HCT116 (cell line): Measurements from ENCODE around the gene UBE2E2. TPM values are rescaled to one million over a fixed set of nuclear protein-coding genes. Genes with fewer than 3 reads are reported as not detected.

Source experiments
- ATAC-seq: fragments of 200-7000 bp; cut with Tn5 transposase; 2 replicates; pipeline ENCODE4 v1.9.1; 2020; ENCODE audit warnings: mild to moderate bottlenecking, moderate library complexity
- BruUV-seq: library from RNA; stranded (reverse); fragments of 400-500 nt; replicated peaks from 2 replicates; lab custom pipeline; 2021; lab: Mats Ljungman, UMichigan
- CTCF ChIA-PET: fragments of 300-600 bp; sonication (Branson Sonifier 250); formaldehyde crosslinking; loops from one replicate; lab custom pipeline; 2021; ENCODE audit warnings: antibody characterized with exemption; lab: Charles Lee
- POLR2A ChIA-PET: fragments of 300-600, 350-600 bp; sonication (Branson Sonifier 250); formaldehyde crosslinking; loops from one replicate; lab custom pipeline; 2021; ENCODE audit warnings: antibody characterized with exemption; lab: Charles Lee
- RAD21 ChIA-PET, 2 experiments: fragments of 300-600 bp; sonication (Branson Sonifier 250); formaldehyde crosslinking; loops; one replicate each; lab custom pipeline; 2023; ENCODE audit warnings: low total read pairs in 2 of 2; ENCODE audit not compliant: uncharacterized antibody in 2 of 2, unreplicated experiment in 2 of 2, low non-redundant PET in 1 of 2; lab: Charles Lee
- DNase-seq: peaks from one replicate; pipeline ENCODE4 v3.0.0-alpha.2; 2010; ENCODE audit warnings: low read depth, low spot score
- H2AFZ ChIP-seq: fragments of 200-600 bp; shearing (Covaris generic), sonication (generic); 2 replicates; pipeline ENCODE4 v1.6.1; 2017; ENCODE audit warnings: low read depth, mixed run types, mixed read lengths, antibody characterized with exemption, low read length; ENCODE audit not compliant: poor library complexity, severe bottlenecking
- H3K27ac ChIP-seq: 2 replicates; pipeline ENCODE4 v1.5.1; 2012; ENCODE audit warnings: low read depth, low read length
- H3K27me3 ChIP-seq: fragments of 200-600 bp; sonication (generic); 2 replicates; pipeline ENCODE4 v1.6.1; 2016; ENCODE audit warnings: mixed run types, low read length, mixed read lengths; ENCODE audit not compliant: insufficient read depth
- H3K36me3 ChIP-seq, 2 experiments: fragments of 200-500 bp in 1 of 2; fragments of 200-600 bp in 1 of 2; sonication (Bioruptor generic) in 1 of 2; sonication (generic) in 1 of 2; 2 replicates each; pipeline versions ENCODE4 v1.5.1 to v1.6.1; 2014 to 2016; ENCODE audit warnings: low read length in 2 of 2, inconsistent platforms in 1 of 2, mixed read lengths in 1 of 2, mixed run types in 1 of 2; ENCODE audit not compliant: insufficient read depth in 2 of 2, control insufficient read depth in 1 of 2
- H3K4me1 ChIP-seq, 2 experiments: fragments of 200-600 bp in 1 of 2; sonication (generic) in 1 of 2; 2 replicates each; pipeline versions ENCODE4 v1.5.1 to v1.6.1; 2012 to 2017; ENCODE audit warnings: low read length in 2 of 2, inconsistent platforms in 1 of 2, mild to moderate bottlenecking in 1 of 2, mixed read lengths in 1 of 2, mixed run types in 1 of 2, moderate library complexity in 1 of 2; ENCODE audit not compliant: insufficient read depth in 2 of 2, control insufficient read depth in 1 of 2
- H3K4me2 ChIP-seq: fragments of 200-600 bp; sonication (generic); 2 replicates; pipeline ENCODE4 v1.6.1; 2017; ENCODE audit warnings: mixed run types, low read length, mixed read lengths
- H3K4me3 ChIP-seq, 2 experiments: fragments of 200-600 bp in 1 of 2; sonication (generic) in 1 of 2; replicated peaks in 1 of 2; 2 replicates each; pipeline ENCODE4 v1.5.1; 2011 to 2016; ENCODE audit warnings: low read length in 2 of 2, control low read depth in 1 of 2, low read depth in 1 of 2, mild to moderate bottlenecking in 1 of 2, mixed read lengths in 1 of 2, mixed run types in 1 of 2
- H3K79me2 ChIP-seq: fragments of 200-600 bp; sonication (generic); 2 replicates; pipeline ENCODE4 v1.6.1; 2017; ENCODE audit warnings: mild to moderate bottlenecking, mixed run types, low read length, moderate library complexity, mixed read lengths; ENCODE audit not compliant: insufficient read depth
- H3K9ac ChIP-seq: fragments of 200-600 bp; sonication (generic); 2 replicates; pipeline ENCODE4 v1.6.1; 2016; ENCODE audit warnings: low read length, mixed read lengths
- H3K9me2 ChIP-seq: fragments of 200-600 bp; sonication (generic), shearing (Covaris generic); 2 replicates; pipeline ENCODE4 v1.6.1; 2017; ENCODE audit warnings: mixed run types, mild to moderate bottlenecking, moderate library complexity; ENCODE audit not compliant: insufficient read depth
- H3K9me3 ChIP-seq, 2 experiments: fragments of 200-500 bp in 1 of 2; fragments of 200-600 bp in 1 of 2; sonication (Bioruptor generic) in 1 of 2; sonication (generic) in 1 of 2; 2 replicates each; pipeline ENCODE4 v1.6.1; 2014 to 2017; ENCODE audit warnings: low read length in 2 of 2, mixed read lengths in 2 of 2, inconsistent platforms in 1 of 2, low read depth in 1 of 2, mild to moderate bottlenecking in 1 of 2, mixed run types in 1 of 2, moderate library complexity in 1 of 2; ENCODE audit not compliant: control insufficient read depth in 1 of 2, insufficient read depth in 1 of 2
- H4K20me1 ChIP-seq: fragments of 200-600 bp; sonication (generic), shearing (Covaris generic); 2 replicates; pipeline ENCODE4 v1.6.1; 2017; ENCODE audit warnings: mixed run types, mild to moderate bottlenecking, moderate library complexity; ENCODE audit not compliant: insufficient read depth
- CBX3 ChIP-seq: IDR thresholded peaks from 2 replicates; pipeline ENCODE4 v1.6.1; 2012; ENCODE audit warnings: low read depth
- CEBPB ChIP-seq: IDR thresholded peaks from 2 replicates; pipeline ENCODE4 v1.6.1; 2012; ENCODE audit warnings: low read depth
- EGR1 ChIP-seq: IDR thresholded peaks from 2 replicates; pipeline ENCODE4 v1.6.1; 2012; ENCODE audit warnings: low read depth
- EZH2 ChIP-seq: fragments of 200-600 bp; sonication (generic); IDR thresholded peaks from 2 replicates; pipeline ENCODE4 v1.6.1; 2017; ENCODE audit warnings: antibody characterized with exemption, mixed run types
- EZH2phosphoT487 ChIP-seq: fragments of 200-600 bp; IDR thresholded peaks from 2 replicates; pipeline ENCODE4 v1.6.1; 2018; ENCODE audit warnings: antibody characterized with exemption, borderline replicate concordance
- FOSL1 ChIP-seq: IDR thresholded peaks from 2 replicates; pipeline ENCODE4 v1.6.1; 2012; ENCODE audit warnings: low read depth
- MAX ChIP-seq: IDR thresholded peaks from 2 replicates; pipeline ENCODE4 v1.6.1; 2012
- POLR2AphosphoS5 ChIP-seq: IDR thresholded peaks from 2 replicates; pipeline ENCODE4 v1.6.1; 2011; ENCODE audit warnings: mild to moderate bottlenecking, low read depth, low read length, moderate library complexity
- RAD21 ChIP-seq: IDR thresholded peaks from 2 replicates; pipeline ENCODE4 v1.6.1; 2012; ENCODE audit warnings: low read depth, mild to moderate bottlenecking
- SIN3A ChIP-seq: IDR thresholded peaks from 2 replicates; pipeline ENCODE4 v1.6.1; 2012; ENCODE audit warnings: low read depth
- TCF7L2 ChIP-seq: IDR thresholded peaks from 2 replicates; pipeline ENCODE4 v1.7.0; 2011; ENCODE audit warnings: borderline replicate concordance, inconsistent platforms; ENCODE audit not compliant: insufficient read depth, insufficient read length; ENCODE audit errors: extremely low read depth
- YY1 ChIP-seq: IDR thresholded peaks from 2 replicates; pipeline ENCODE4 v1.6.1; 2011; ENCODE audit warnings: low read length, low read depth, moderate library complexity, mild to moderate bottlenecking; ENCODE audit not compliant: insufficient replicate concordance; ENCODE audit errors: extremely low read depth
- ZFX ChIP-seq: fragments of 450-650 bp; IDR thresholded peaks from 2 replicates; pipeline ENCODE4 v1.6.1; 2017
- ZNF274 ChIP-seq: fragments of 200-500 bp; sonication (Bioruptor generic); IDR thresholded peaks from 2 replicates; pipeline ENCODE4 v1.6.1; 2014; ENCODE audit warnings: mild to moderate bottlenecking, low read depth, low read length, inconsistent platforms
- intact Hi-C: fragments of 100-400 bp; cut with micrococcal nuclease; formaldehyde crosslinking; loops from 2 replicates; pipeline ENCODE4 v1.10.0; 2022
- total RNA-seq: library from RNA; stranded (reverse); gene quantifications from one replicate; pipeline ENCODE4 v1.2.1, GENCODE V29; 2021; ENCODE audit not compliant: unreplicated experiment
- TF ChIP-seq, protein P1 (sequence below), 3 experiments: fragments of 200-600 bp in 1 of 3; sonication (generic) in 1 of 3; IDR thresholded peaks in 2 of 3; conservative IDR thresholded peaks in 1 of 3; 2 replicates each; pipeline ENCODE4 v1.5.1; 2012 to 2017; ENCODE audit warnings: low read depth in 2 of 3, low read length in 2 of 3, antibody characterized with exemption in 1 of 3, borderline replicate concordance in 1 of 3, control low read depth in 1 of 3, mild to moderate bottlenecking in 1 of 3, mixed read lengths in 1 of 3, mixed run types in 1 of 3, moderate library complexity in 1 of 3; ENCODE audit not compliant: insufficient read depth in 1 of 3
- TF ChIP-seq, protein P2 (sequence below): IDR thresholded peaks from 2 replicates; pipeline ENCODE4 v1.6.1; 2012

UBE2E2 gene
- total RNA-seq, 1 experiment from 2014 or later, result 21.4 TPM

- BruUV-seq, result no TSS peak
- POLR2A ChIA-PET, result no interaction called here
- CTCF ChIA-PET, result no interaction called here
Observed at GRCh38 chr3:23259515-23259914, 56.4 kb downstream of the UBE2E2 start.

DNA sequence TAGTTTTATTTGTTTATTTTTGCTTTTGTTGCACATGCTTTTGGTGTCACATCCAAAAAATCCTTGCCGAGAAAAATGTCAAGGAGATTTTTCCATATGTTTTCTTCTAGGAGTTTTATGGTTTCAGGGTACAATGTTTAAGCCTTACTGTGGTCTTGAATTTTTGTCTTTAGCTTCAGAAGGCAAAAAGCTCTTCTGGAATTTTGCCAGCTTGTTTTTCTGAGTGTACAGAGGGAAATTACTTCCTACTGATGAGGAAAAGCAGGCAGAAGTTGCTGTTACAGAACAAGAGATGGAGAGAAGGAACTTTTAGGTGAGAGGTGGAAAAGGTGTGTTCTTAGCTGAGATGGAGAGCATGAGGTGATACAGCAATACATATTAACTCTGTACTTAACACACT is 59.6 kb downstream of the UBE2E2 start:
- ATAC-seq, result no peak
- no peaks in the 10 kb centered on the region for H3K79me2 ChIP-seq
- TF ChIP-seq FOSL1 (no peak), YY1 (no peak), CBX3 (no peak), EZH2 (no peak), CEBPB (no peak), POLR2AphosphoS5 (no peak), SIN3A (no peak), RAD21 (no peak), ZFX (no peak), ZNF274 (no peak)
- TF ChIP-seq, protein P1, sequence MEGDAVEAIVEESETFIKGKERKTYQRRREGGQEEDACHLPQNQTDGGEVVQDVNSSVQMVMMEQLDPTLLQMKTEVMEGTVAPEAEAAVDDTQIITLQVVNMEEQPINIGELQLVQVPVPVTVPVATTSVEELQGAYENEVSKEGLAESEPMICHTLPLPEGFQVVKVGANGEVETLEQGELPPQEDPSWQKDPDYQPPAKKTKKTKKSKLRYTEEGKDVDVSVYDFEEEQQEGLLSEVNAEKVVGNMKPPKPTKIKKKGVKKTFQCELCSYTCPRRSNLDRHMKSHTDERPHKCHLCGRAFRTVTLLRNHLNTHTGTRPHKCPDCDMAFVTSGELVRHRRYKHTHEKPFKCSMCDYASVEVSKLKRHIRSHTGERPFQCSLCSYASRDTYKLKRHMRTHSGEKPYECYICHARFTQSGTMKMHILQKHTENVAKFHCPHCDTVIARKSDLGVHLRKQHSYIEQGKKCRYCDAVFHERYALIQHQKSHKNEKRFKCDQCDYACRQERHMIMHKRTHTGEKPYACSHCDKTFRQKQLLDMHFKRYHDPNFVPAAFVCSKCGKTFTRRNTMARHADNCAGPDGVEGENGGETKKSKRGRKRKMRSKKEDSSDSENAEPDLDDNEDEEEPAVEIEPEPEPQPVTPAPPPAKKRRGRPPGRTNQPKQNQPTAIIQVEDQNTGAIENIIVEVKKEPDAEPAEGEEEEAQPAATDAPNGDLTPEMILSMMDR (IDR thresholded peaks at IDR 0.05 in 2 of 3, conservative IDR thresholded peaks at IDR 0.05 in 1 of 3; ENCODE audit: borderline replicate concordance in 1 of 3, insufficient read depth in 1 of 3, low read depth in 2 of 3, low read length in 2 of 3), result no peak

More at GRCh38 chr3:23259515-23259914, 56.4 kb downstream of the UBE2E2 start:
- no peak overlapping the region for H3K9ac ChIP-seq
- no peaks in the 10 kb centered on the region for H3K79me2 ChIP-seq
- H3K9me2 ChIP-seq, result no peaks in the 10 kb centered on the region; the same call in 1 of the 2 replicates
- H4K20me1 ChIP-seq, result no peaks in the 10 kb centered on the region
- RAD21 ChIA-PET, result no interaction called here
- DNase-seq (no peak), ATAC-seq (no peak)
- no peak overlapping the region for H3K4me3 ChIP-seq
- H3K27ac ChIP-seq, result no peak overlapping the region
- no peaks in the 10 kb centered on the region for H3K9me3 ChIP-seq
- H2AFZ ChIP-seq, result no peak overlapping the region
- intact Hi-C loops, result no loop called here
- no peaks in the 10 kb centered on the region for H3K36me3 ChIP-seq
- no peak overlapping the region for H3K4me2 ChIP-seq
- no peaks in the 10 kb centered on the region for H3K27me3 ChIP-seq
- peaks cover 0 to 8% of the 10 kb centered on the region in 2 experiments; a peak in 2 of 4 replicates for H3K4me1 ChIP-seq
- no peak for TF ChIP-seq ZNF274
- TF ChIP-seq POLR2AphosphoS5, result no peak
- TF ChIP-seq FOSL1, result no peak
- TF ChIP-seq, protein P2, sequence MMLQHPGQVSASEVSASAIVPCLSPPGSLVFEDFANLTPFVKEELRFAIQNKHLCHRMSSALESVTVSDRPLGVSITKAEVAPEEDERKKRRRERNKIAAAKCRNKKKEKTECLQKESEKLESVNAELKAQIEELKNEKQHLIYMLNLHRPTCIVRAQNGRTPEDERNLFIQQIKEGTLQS, result no peak
- no peak for TF ChIP-seq ZFX
- TF ChIP-seq EGR1, result no peak
- TF ChIP-seq CEBPB, result no peak
- no peak for TF ChIP-seq TCF7L2
- TF ChIP-seq EZH2phosphoT487, result no peak
- TF ChIP-seq MAX, result no peak

More for the DNA sequence above, 59.6 kb downstream of the UBE2E2 start:
- Histone ChIP-seq H2AFZ (no peak overlapping the region), H3K4me2 (no peak overlapping the region), H4K20me1 (no peaks in the 10 kb centered on the region), H3K4me3 (no peak overlapping the region), H3K4me1 (peaks cover 0 to 8% of the 10 kb centered on the region in 2 experiments; a peak in 2 of 4 replicates), H3K27me3 (no peaks in the 10 kb centered on the region), H3K9ac (no peak overlapping the region), H3K36me3 (no peaks in the 10 kb centered on the region), H3K9me2 (no peaks in the 10 kb centered on the region; the same call in 1 of the 2 replicates), H3K27ac (no peak overlapping the region), H3K9me3 (no peaks in the 10 kb centered on the region)
- intact Hi-C loops, result no loop called here
- no TSS peak for BruUV-seq
- ChIA-PET CTCF (no interaction called here), RAD21 (no interaction called here), POLR2A (no interaction called here)
- DNase-seq, result no peak
